GM12891 (cell line): Measurements from ENCODE around the gene NEK6.

Experiments used
- DNase-seq: peaks from one replicate; pipeline ENCODE4 v3.0.0; 2011; ENCODE audit warnings: low spot score; ENCODE audit not compliant: insufficient read length
- FAIRE-seq: peaks from 2 replicates; lab custom pipeline; 2011; peaks lifted over from hg19 to GRCh38; lab: Jason Lieb, UNC
- PAX5 ChIP-seq: IDR thresholded peaks from 2 replicates; pipeline ENCODE4 v1.6.1; 2011; ENCODE audit warnings: low read length, moderate library complexity, mild to moderate bottlenecking; ENCODE audit not compliant: insufficient read depth, severe bottlenecking
- POLR2A ChIP-seq: IDR thresholded peaks from 2 replicates; pipeline ENCODE4 v1.6.1; 2011; ENCODE audit warnings: low read depth, low read length, control low read depth
- POLR2AphosphoS5 ChIP-seq: IDR thresholded peaks from 2 replicates; pipeline ENCODE4 v1.6.1; 2011; ENCODE audit warnings: low read depth, low read length, control low read depth
- POU2F2 ChIP-seq: IDR thresholded peaks from 2 replicates; pipeline ENCODE4 v1.6.1; 2011; ENCODE audit warnings: low read depth, mild to moderate bottlenecking, control low read depth, low read length, moderate library complexity
- SPI1 ChIP-seq: IDR thresholded peaks from 2 replicates; pipeline ENCODE4 v1.6.1; 2011; ENCODE audit warnings: low read depth, low read length, control low read depth
- TAF1 ChIP-seq: IDR thresholded peaks from 2 replicates; pipeline ENCODE4 v1.6.1; 2011; ENCODE audit warnings: low read depth, low read length, control low read depth

NEK6 gene

GRCh38 chr9:124313940-124314339, 56.2 kb downstream of the NEK6 start:
- DNase-seq (no peak), FAIRE-seq (no peak)
- TF ChIP-seq POLR2AphosphoS5 (no peak), POU2F2 (no peak), TAF1 (no peak), PAX5 (no peak), SPI1 (no peak), POLR2A (no peak)

DNA sequence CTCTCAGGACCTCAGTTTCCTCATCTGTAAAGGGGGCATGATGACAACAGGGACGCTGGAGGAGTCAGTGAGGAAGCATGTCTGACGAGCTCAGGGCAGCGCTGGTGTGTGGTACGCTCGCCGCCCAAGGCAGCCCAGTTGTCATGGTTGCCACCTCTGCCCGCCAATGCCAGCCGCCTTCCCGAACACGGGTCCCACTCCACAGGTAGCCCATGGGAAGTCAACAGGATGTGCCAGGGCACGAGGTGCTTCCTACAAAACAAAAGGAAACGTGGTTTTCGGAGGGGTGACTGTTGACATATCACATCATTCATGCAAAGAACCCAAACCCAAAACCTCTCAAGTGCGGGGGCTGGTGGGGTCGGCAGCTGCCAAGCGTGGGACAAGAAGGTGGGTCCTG, 58.1 kb downstream of the NEK6 start:
- no peak for TF ChIP-seq POLR2AphosphoS5
- TF ChIP-seq SPI1, result no peak
- no peak for TF ChIP-seq TAF1
- no peak for DNase-seq
- FAIRE-seq, result no peak

DNA sequence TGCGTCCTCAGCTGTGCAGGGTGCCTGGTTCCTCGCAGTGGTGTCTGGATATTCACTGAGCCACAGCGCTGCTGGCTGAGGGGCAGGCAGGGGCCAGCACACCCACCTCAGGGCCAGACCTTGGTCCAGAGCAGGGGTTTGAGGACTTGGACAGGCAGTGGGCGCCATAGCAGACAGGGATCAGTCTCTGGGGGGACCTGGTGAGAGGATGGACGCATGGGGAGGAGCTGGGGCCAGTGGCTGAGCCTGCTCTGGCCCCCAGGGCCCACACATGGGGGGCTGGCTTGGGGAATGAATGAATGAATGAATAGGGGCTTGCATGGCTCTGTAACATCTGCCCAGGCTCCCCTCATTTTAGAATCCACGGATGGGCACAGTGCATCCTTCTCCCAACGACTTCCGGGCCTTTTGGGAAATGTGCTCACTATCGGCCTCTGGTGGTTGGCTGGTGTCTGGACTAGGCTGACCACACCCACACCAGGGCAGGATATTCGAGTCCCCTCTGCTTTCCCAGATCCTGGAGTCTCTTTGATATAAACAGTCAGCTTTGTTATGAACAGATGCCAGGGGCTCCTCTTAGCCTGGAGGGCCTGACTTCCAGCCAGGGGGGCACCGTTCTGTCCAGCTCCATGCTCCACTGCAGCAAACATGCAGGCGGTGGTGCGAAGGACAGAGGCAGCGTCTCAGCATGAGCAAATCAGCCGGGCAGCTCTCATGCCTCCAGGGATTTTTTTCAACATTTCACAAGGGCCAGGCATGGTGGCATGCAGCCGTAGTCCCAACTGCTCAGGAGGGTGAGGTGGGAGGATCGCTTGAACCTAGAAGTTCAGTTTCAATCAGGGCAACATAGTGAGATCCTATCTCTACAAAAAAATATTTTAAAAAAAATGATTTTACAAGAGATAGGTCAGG, 62.6 kb downstream of the NEK6 start:
- DNase-seq (peak; percentile 75), FAIRE-seq (peak; percentile 47)
- TF ChIP-seq POU2F2, result no peak

GRCh38 chr9:124321416-124321815, 63.7 kb downstream of the NEK6 start:
- FAIRE-seq (no peak), DNase-seq (no peak)
- TF ChIP-seq POLR2AphosphoS5 (no peak), SPI1 (no peak), PAX5 (no peak), POLR2A (no peak), POU2F2 (no peak), TAF1 (no peak)

- TF ChIP-seq POLR2AphosphoS5 (no peak), POU2F2 (no peak), POLR2A (no peak), PAX5 (no peak), SPI1 (no peak), TAF1 (no peak)
- FAIRE-seq, result no peak
- DNase-seq, result no peak
Measured at GRCh38 chr9:124321935-124322334, 64.2 kb downstream of the NEK6 start.

DNA sequence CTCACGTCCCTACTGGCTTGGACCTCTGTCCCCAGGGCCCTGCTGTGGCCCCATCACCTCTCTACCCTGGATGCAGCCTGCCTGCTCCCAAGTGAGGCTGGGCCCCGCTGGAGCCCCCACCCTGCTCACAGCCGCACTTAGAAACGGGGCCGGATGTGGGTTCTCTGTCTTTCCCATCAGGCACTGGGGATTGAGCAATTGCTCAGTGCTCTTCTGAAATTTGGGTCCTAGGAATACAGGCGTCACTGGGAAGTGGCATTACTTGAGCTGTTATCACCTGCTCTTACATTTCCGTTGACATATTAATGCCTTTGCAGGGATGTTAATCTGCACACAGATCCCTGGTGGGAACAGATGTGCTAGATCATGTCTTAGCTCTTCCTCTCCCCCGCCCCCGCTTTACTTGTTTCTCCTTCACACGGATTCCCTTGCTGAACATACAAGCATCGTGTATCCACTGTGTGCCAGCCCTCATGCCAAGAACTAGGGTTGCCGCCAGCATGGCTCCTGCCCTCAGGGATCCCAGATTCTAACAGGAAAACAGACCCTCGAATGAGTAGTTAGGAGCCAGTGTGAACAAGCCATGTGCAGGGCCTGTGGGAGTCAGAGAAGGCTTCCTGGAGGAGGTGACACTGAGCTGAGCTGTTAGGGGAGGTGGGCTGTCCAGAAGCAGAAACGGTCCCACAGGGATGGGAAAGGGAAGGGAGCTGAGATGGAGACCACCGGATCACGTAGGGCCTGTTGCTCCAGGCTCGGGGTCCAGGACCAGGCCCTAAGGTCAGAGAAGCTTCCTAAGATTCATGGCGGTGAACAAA, 65.1 kb downstream of the NEK6 start:
- peak; percentile 61 for FAIRE-seq
- TF ChIP-seq POLR2AphosphoS5 (no peak), POLR2A (no peak), TAF1 (no peak), POU2F2 (no peak), SPI1 (no peak), PAX5 (no peak)

GRCh38 chr9:124323904-124324303, 66.2 kb downstream of the NEK6 start:
- DNase-seq (no peak), FAIRE-seq (no peak)
- TF ChIP-seq SPI1 (no peak), POU2F2 (no peak), POLR2A (no peak), TAF1 (no peak), PAX5 (no peak), POLR2AphosphoS5 (no peak)

More for the DNA sequence above, 65.1 kb downstream of the NEK6 start:
- DNase-seq, result no peak

DNA sequence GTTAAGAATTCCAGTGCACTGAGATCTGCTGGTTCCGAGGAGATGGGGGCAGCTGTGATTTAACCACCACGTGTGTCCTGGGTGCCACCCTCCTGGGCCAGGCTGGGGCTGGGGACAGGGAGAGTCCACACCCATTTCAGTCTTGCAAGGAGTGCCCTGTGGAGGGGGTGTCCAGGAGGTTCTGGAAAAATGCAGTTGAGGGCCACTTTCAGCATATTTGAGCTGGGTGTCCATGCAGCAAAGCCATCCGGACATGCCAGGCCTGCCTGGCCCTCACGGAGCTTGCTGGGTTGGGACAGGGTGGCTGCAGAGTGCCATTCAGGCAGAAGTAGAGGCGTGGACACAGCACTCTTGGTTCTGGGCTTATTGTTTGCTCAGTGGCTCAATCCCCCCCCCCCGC, 68.1 kb downstream of the NEK6 start:
- DNase-seq (no peak), FAIRE-seq (peak; percentile 54)
- TF ChIP-seq SPI1, result no peak
- TF ChIP-seq TAF1, result no peak
- no peak for TF ChIP-seq POLR2AphosphoS5
- TF ChIP-seq POU2F2, result no peak
- no peak for TF ChIP-seq POLR2A

DNA sequence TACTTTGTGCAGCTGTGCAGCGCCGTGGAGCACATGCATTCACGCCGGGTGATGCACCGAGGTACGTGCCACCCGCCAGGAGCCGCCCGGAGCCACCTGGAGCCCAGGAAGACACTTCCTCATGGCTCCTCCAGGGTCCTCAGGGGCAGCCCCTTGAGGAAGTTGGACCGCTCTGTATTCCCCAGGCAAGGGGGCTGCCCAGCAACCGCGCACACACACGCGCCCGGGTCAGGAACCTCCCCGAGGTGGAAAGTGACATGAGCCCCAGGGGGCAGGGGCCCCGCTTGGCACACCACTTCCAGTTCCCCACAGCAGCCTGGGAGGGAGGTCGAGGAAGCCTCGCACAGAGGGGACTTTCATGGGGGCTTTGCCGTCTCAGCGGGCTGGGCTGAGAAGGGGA, 68.6 kb downstream of the NEK6 start:
- no peak for TF ChIP-seq POU2F2
- no peak for TF ChIP-seq POLR2A
- TF ChIP-seq POLR2AphosphoS5, result no peak; the same call in 1 of the 2 replicates
- no peak for TF ChIP-seq PAX5
- no peak for TF ChIP-seq SPI1
- no peak for TF ChIP-seq TAF1
- DNase-seq (no peak), FAIRE-seq (no peak)

DNA sequence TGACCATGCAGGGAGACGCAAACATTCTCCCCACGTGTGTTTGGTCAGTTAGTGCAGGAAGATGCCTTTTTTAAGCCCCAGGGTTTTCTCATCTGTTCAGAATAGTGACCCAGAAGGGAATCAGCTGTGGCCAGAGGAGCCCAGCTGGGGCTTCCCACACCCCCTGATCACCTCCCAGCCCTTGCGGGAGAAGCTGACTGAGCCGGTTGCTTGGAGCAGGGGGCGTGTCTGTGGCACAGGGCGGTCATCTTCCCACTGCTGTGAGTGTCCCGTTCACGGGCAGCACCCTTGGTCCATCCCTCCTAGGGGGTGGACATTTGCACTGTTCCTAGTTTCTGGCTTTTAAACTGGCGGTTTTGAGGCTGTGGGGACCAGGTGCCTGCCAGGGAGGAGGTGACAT, 69.7 kb downstream of the NEK6 start:
- DNase-seq (no peak), FAIRE-seq (no peak)
- TF ChIP-seq PAX5, result no peak
